Ovary (tissue), 9 donors: ENCODE data around the gene TNNT2. TPM values are rescaled to one million over a fixed set of nuclear protein-coding genes. Genes with fewer than 3 reads are reported as not detected.

Experiments used
- DNase-seq, 5 donors: peaks; one replicate each; pipeline ENCODE4 v3.0.0-alpha.2; 2019 to 2020
- H3K27ac ChIP-seq, 2 donors: fragments of 200-600 bp; one replicate each; pipeline versions ENCODE4 v1.5.1 to v1.8.0; 2019 to 2022
- H3K27me3 ChIP-seq: fragments of 200-600 bp; one replicate; pipeline ENCODE4 v1.8.0; 2022
- H3K36me3 ChIP-seq: fragments of 200-600 bp; sonication (generic); one replicate; pipeline ENCODE4 v1.5.1; 2019
- H3K4me1 ChIP-seq: one replicate; pipeline ENCODE4 v1.8.1; 2013; ENCODE audit warnings: mild to moderate bottlenecking, moderate library complexity; ENCODE audit not compliant: insufficient read depth
- H3K4me3 ChIP-seq: fragments of 200-600 bp; sonication (generic); one replicate; pipeline ENCODE4 v1.5.1; 2017
- H3K9me3 ChIP-seq, 2 donors: fragments of 200-600 bp in 1 of 2; sonication (generic) in 1 of 2; one replicate each; pipeline versions ENCODE4 v1.5.1 to v1.8.1; 2013 to 2019; ENCODE audit warnings: mild to moderate bottlenecking in 1 of 2, moderate library complexity in 1 of 2
- EP300 ChIP-seq: sonication (generic); formaldehyde crosslinking; IDR thresholded peaks from one replicate; pipeline ENCODE4 v1.6.1; 2017; ENCODE audit warnings: antibody characterized with exemption
- POLR2A ChIP-seq: fragments of 450-650 bp; IDR thresholded peaks from one replicate; pipeline ENCODE4 v1.6.1; 2017; ENCODE audit warnings: antibody characterized with exemption, mild to moderate bottlenecking, moderate library complexity
- WGBS, 3 donors: extraction: QIAGEN DNeasy Blood & Tissue Kit in 1 of 3; methylation state at CpG; one replicate each; pipeline versions ENCODE4 v1.1.5 to v1.1.7; 2013 to 2017; 5-methylcytosine and 5-hydroxymethylcytosine counted together
- intact Hi-C, 4 donors: fragments of 100-400 bp; cut with DNase I; formaldehyde crosslinking; loops; one replicate each; pipeline versions ENCODE4 v1.11.0 to v1.15.1; 2022 to 2023
- polyA plus RNA-seq, 2 donors: library from polyadenylated mRNA; stranded (reverse); fragments of 200-250 nt in 1 of 2; fragments of 350-450 nt in 1 of 2; fragmentation: Illumina TruSeq in 1 of 2; extraction: RNeasy Lipid Tissue Mini Kit (QIAGEN cat#74804) in 1 of 2; gene quantifications; one replicate each; pipeline ENCODE4 v1.2.3, GENCODE V29; 2013 to 2014
- total RNA-seq, 7 donors: library from RNA; depleted of rRNA in 2 of 7; stranded (reverse); fragments of >200 nt in 2 of 7; fragmentation: NEBNext Ultra II Directional in 3 of 7; extraction: Animal tissue kit (Norgen Biotek cat#: 25700) in 3 of 7; gene quantifications; one replicate each; pipeline versions ENCODE4 v1.1.0 to v1.2.4, GENCODE V29; 2016 to 2023
- TF ChIP-seq, protein P1 (sequence below), 3 donors: fragments of 450-650 bp in 2 of 3; fragments of 200-600 bp in 1 of 3; IDR thresholded peaks; one replicate each; pipeline versions ENCODE4 v1.5.1 to v1.8.0; 2016 to 2022; ENCODE audit warnings: antibody characterized with exemption in 3 of 3, mild to moderate bottlenecking in 1 of 3
- donor health status: DM: no; HTN: no; CAD: no; lungs with moderate emphysema.
- donor health status: DM: no; HTN: no; CAD: no.
- donor health status: Bipolar disorder and iron deficiency.
- donor health status: DM: yes; HTN: yes; CAD: no.
- donor health status: DM: no; HTN: no; CAD: no.
- donor health status: DM: yes; HTN: yes; CAD: no.

The TNNT2 gene
- total and polyA plus RNA-seq, 9 donors, result 0.11 to 2.8 (median 1.1) TPM; not detected in 1

DNA sequence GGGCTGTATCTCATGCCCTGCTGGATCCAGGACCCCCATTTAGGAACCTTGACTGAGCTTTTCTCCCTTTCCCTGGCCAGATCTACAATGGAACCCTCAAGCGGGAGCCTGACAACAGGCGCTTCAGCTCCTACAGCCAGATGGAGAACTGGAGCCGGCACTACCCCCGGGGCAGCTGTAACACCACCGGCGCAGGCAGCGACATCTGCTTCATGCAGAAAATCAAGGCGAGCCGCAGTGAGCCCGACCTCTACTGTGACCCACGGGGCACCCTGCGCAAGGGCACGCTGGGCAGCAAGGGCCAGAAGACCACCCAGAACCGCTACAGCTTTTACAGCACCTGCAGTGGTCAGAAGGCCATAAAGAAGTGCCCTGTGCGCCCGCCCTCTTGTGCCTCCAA is 64.4 kb downstream of the TNNT2 start:
- WGBS, 3 donors, result 84 to 90% (median 88%) methylated on average over 13 to 16 of the region's 16 CpGs
- intact Hi-C loops, result no loop called here
- Histone ChIP-seq H3K4me1 (no peaks in the 10 kb centered on the region), H3K27ac (no peak overlapping the region), H3K27me3 (no peaks in the 10 kb centered on the region), H3K4me3 (no peak overlapping the region), H3K36me3 (no peaks in the 10 kb centered on the region), H3K9me3 (no peaks in the 10 kb centered on the region)
- no peak for DNase-seq
- TF ChIP-seq, protein P1, sequence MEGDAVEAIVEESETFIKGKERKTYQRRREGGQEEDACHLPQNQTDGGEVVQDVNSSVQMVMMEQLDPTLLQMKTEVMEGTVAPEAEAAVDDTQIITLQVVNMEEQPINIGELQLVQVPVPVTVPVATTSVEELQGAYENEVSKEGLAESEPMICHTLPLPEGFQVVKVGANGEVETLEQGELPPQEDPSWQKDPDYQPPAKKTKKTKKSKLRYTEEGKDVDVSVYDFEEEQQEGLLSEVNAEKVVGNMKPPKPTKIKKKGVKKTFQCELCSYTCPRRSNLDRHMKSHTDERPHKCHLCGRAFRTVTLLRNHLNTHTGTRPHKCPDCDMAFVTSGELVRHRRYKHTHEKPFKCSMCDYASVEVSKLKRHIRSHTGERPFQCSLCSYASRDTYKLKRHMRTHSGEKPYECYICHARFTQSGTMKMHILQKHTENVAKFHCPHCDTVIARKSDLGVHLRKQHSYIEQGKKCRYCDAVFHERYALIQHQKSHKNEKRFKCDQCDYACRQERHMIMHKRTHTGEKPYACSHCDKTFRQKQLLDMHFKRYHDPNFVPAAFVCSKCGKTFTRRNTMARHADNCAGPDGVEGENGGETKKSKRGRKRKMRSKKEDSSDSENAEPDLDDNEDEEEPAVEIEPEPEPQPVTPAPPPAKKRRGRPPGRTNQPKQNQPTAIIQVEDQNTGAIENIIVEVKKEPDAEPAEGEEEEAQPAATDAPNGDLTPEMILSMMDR (IDR thresholded peaks at IDR 0.05), result no peak

DNA sequence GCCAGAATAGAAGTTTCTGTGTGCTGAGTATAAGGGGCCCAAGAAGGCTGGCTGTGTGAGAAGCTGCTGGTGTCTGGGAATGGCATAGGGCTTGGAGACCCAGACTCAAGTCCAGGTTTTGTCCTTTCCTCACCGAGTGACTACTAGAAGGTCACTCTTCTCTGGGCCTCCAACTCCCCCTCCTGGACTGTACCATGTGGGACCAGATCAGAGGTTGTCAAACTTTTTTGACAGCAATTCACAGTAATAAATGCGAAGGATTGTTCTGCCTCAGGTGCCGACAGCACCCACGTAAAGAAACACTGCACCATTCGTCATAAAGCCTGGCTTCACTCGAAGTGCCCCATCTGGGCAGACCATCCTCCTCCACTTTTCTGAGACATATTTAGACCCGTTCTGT is 65.2 kb downstream of the TNNT2 start:
- intact Hi-C loops, result no loop called here
- no peak for DNase-seq
- TF ChIP-seq POLR2A, result no peak
- TF ChIP-seq, protein P1 (IDR thresholded peaks at IDR 0.05), result no peak
- TF ChIP-seq EP300, result no peak
- H3K36me3 ChIP-seq, result no peaks in the 10 kb centered on the region
- no peak overlapping the region for H3K4me3 ChIP-seq
- no peaks in the 10 kb centered on the region for H3K9me3 ChIP-seq
- H3K4me1 ChIP-seq, result no peaks in the 10 kb centered on the region
- no peaks in the 10 kb centered on the region for H3K27me3 ChIP-seq
- H3K27ac ChIP-seq, result no peak overlapping the region
- WGBS, 3 donors, result 70 to 81% (median 79%) methylated on average over 7 of the region's 7 CpGs

DNA sequence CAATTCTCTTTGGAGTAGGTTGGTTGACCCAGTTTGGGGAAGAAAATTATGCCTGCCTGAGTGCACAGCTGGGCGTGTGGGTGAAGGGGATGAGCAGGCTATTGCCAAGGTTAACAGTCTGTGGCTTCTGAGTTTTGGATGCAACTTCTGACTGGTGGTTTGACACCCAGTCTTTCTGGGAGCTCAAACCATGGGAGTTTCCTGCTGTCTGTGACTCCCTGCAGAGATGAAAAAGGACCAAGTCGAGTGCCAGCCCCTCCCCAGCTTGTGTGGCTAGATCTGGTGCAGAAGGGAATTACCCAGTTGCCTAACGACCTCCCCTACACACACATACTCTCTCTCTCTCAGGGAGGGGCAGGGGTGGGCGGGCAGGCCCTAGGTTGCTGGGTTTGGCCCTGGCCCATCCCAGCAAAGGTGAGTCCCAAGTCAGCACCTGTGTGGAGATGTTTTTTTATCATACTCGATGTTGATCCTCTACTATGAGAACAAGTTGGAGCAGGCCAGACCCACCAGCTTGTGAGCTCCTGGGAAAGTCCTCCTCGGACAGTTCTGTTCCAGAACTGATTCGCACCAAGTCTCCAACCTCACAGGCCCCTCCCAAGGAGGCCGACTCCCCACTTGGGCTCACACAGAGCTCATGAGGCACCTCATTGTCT is 66.0 kb downstream of the TNNT2 start:
- TF ChIP-seq POLR2A, result no peak
- intact Hi-C loops, result no loop called here
- Histone ChIP-seq H3K9me3 (no peaks in the 10 kb centered on the region), H3K4me3 (no peak overlapping the region), H3K27ac (no peak overlapping the region), H3K36me3 (no peaks in the 10 kb centered on the region), H3K4me1 (no peaks in the 10 kb centered on the region), H3K27me3 (no peaks in the 10 kb centered on the region)
- DNase-seq, result no peak
- WGBS, 3 donors, result 41 to 69% (median 52%) methylated on average over 8 of the region's 8 CpGs

DNA sequence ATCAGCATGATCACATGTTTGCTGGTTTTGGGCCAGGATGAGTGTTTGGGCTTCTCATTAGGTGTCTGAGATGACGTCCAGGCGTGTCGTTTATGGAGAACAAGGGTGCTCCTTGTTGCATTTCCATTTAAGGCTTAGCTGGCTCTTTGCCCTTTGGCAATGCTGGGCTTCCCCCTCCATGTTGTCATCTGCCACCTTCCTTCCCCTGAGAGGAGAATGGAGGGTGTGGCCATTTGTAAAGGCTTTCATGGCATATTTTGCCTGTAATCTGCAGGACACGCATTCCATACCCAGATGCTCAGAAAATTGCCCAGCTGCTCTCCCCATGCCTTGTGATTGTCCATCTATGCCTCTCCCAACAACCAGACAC is 66.5 kb downstream of the TNNT2 start:
- Histone ChIP-seq H3K27ac (no peak overlapping the region), H3K27me3 (no peaks in the 10 kb centered on the region), H3K36me3 (no peaks in the 10 kb centered on the region), H3K9me3 (no peaks in the 10 kb centered on the region), H3K4me3 (no peak overlapping the region), H3K4me1 (no peaks in the 10 kb centered on the region)
- DNase-seq, result no peak
- TF ChIP-seq, protein P1 (IDR thresholded peaks at IDR 0.05), result no peak
- TF ChIP-seq POLR2A (no peak), EP300 (no peak)
- WGBS, 3 donors, result 68 to 89% (median 72%) methylated on average over 4 of the region's 4 CpGs
- intact Hi-C loops, result no loop called here

DNA sequence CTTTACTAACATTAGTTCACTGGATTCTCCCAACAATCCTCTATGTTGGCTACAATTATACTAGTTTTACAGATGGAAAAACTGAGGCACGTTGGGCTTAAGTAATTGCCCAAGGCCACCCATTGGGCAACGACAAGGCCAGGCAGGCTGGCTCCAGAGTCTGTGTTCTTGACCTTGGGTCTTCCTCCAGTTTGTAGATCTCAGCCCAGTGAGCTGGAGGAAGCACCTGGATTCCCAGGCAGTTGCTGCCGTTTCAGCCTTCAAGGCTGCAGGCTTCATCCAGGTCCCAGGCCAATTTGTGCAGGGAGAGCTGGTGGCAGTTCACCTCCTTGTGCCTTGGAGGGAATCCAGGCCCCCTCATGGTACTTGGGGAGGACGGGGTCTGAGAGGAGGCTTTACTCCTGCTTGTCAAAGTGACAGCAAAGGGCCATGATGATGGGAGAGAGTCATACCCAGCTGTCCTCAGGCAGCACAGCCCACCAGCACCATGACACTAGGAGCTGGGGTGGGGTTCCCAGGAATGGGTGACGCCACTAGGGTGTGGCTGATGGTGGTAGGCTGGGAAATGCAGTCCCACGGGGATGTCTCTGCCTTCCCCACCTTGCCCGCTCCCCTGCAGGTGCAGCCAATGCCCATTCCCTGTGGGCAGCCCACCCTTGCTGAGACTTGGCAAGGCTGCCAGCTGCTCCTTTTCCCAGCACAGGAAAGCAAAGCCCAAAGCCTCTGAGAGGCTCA is 67.1 kb downstream of the TNNT2 start:
- H3K9me3 ChIP-seq, result no peaks in the 10 kb centered on the region
- intact Hi-C loops, result no loop called here
- WGBS, 3 donors, result 49 to 75% (median 53%) methylated on average over 7 of the region's 7 CpGs
- TF ChIP-seq, protein P1 (IDR thresholded peaks at IDR 0.05), result no peak
- TF ChIP-seq EP300, result no peak
- TF ChIP-seq POLR2A, result no peak
- H3K27ac ChIP-seq, result no peak overlapping the region
- no peaks in the 10 kb centered on the region for H3K4me1 ChIP-seq
- DNase-seq, result no peak
- H3K4me3 ChIP-seq, result no peak overlapping the region
- no peaks in the 10 kb centered on the region for H3K27me3 ChIP-seq
- no peaks in the 10 kb centered on the region for H3K36me3 ChIP-seq
